Measurements from ENCODE around the gene SIGLEC15. TPM values are rescaled to one million over a fixed set of nuclear protein-coding genes. Genes with fewer than 3 reads are reported as not detected.

Gene SIGLEC15
- total RNA-seq, 1 experiment from 2014 or later, result not detected

- POLR2A ChIA-PET, result no interaction called here
- Histone ChIP-seq H3K36me3 (ENCODE audit: control insufficient read depth in 1 of 2, insufficient read depth in 2 of 2, low read length in 2 of 2) (0 out of 4 replicates have a peak, but pooled peaks cover 0 to 4% of the 10 kb centered on the region in 2 experiments), H3K27me3 (ENCODE audit: insufficient read depth, low read length) (no peaks in the 10 kb centered on the region), H3K79me2 (ENCODE audit: insufficient read depth, low read length) (no peaks in the 10 kb centered on the region), H3K9me3 (ENCODE audit: control insufficient read depth in 1 of 2, insufficient read depth in 1 of 2, low read depth in 1 of 2, low read length in 2 of 2) (no peaks in the 10 kb centered on the region), H3K27ac (ENCODE audit: low read depth, low read length) (no peak overlapping the region), H3K4me3 (replicated peaks in 1 of 2; ENCODE audit: low read depth in 1 of 2, low read length in 2 of 2) (no peak overlapping the region), H3K9ac (ENCODE audit: low read length) (no peak overlapping the region), H3K4me2 (ENCODE audit: low read length) (no peak overlapping the region), H3K9me2 (ENCODE audit: insufficient read depth) (no peaks in the 10 kb centered on the region), H3K4me1 (ENCODE audit: control insufficient read depth in 1 of 2, insufficient read depth in 2 of 2, low read length in 2 of 2) (no peaks in the 10 kb centered on the region), H4K20me1 (ENCODE audit: insufficient read depth) (no peaks in the 10 kb centered on the region), H2AFZ (ENCODE audit: low read depth, low read length, poor library complexity, severe bottlenecking) (no peak overlapping the region)
- no peak for TF ChIP-seq SIN3A (IDR thresholded peaks at IDR 0.05; ENCODE audit: low read depth)
- TF ChIP-seq ZBTB33 (IDR thresholded peaks at IDR 0.05; ENCODE audit: extremely low read depth, insufficient replicate concordance, low read length), result no peak
- no peak for TF ChIP-seq EZH2phosphoT487 (IDR thresholded peaks at IDR 0.05; ENCODE audit: borderline replicate concordance)
- no peak for TF ChIP-seq ZNF274 (IDR thresholded peaks at IDR 0.05; ENCODE audit: low read depth, low read length)
- TF ChIP-seq FOSL1 (IDR thresholded peaks at IDR 0.05; ENCODE audit: low read depth), result no peak
- TF ChIP-seq EGR1 (IDR thresholded peaks at IDR 0.05; ENCODE audit: low read depth), result no peak
- TF ChIP-seq CEBPB (IDR thresholded peaks at IDR 0.05; ENCODE audit: low read depth), result no peak
- TF ChIP-seq TCF7L2 (IDR thresholded peaks at IDR 0.05; ENCODE audit: borderline replicate concordance, extremely low read depth, insufficient read depth, insufficient read length), result no peak
- intact Hi-C loops (cut with micrococcal nuclease), result no loop called here
- ATAC-seq (peak; percentile 27; the same call in 1 of the 2 replicates), DNase-seq (ENCODE audit: low read depth, low spot score) (no peak)
- RAD21 ChIA-PET (ENCODE audit: low non-redundant PET in 1 of 2, low total read pairs in 2 of 2, uncharacterized antibody in 2 of 2, unreplicated experiment in 2 of 2), result no interaction called here
- CTCF ChIA-PET, result interaction anchor here (1.7 to 2.0 kb wide), 2 partner anchors 111 to 126 kb away, joined by 4 to 11 read pairs; no protein-coding TSS in a partner anchor
- BruUV-seq (replicated peaks), result no TSS peak
These were observed 24.1 kb downstream of the SIGLEC15 start for GRCh38 chr18:45849529-45849928.
